SK-N-SH (cell line): ENCODE results near the gene NCF4. TPM values are rescaled to one million over a fixed set of nuclear protein-coding genes. Genes with fewer than 3 reads are reported as not detected.

ENCODE experiments used
- CTCF ChIA-PET: fragments of 300-600, 350-600 bp; formaldehyde crosslinking; extraction: SDS; loops from one replicate; lab custom pipeline; 2021; lab: Yijun Ruan, JAX
- POLR2A ChIA-PET: fragments of 350-600 bp; sonication (Branson Sonifier 250); formaldehyde crosslinking; extraction: SDS; loops from one replicate; lab custom pipeline; 2020; ENCODE audit warnings: antibody characterized with exemption, inconsistent platforms; lab: Yijun Ruan, JAX
- DNase-seq: peaks from one replicate; pipeline ENCODE4 v3.0.0; 2012
- H2AFZ ChIP-seq: fragments of 200-600 bp; sonication (generic); 2 replicates; pipeline ENCODE4 v1.8.1; 2016; ENCODE audit warnings: antibody characterized with exemption, mild to moderate bottlenecking, low read depth
- H3F3A ChIP-seq: fragments of 200-600 bp; sonication (generic); replicated peaks from 2 replicates; pipeline ENCODE3; 2016; ENCODE audit warnings: antibody characterized with exemption, mild to moderate bottlenecking; ENCODE audit not compliant: insufficient read depth
- H3K27ac ChIP-seq, 2 experiments: fragments of 200-500 bp in 1 of 2; fragments of 200-600 bp in 1 of 2; sonication (Bioruptor generic) in 1 of 2; sonication (generic), shearing (Covaris generic) in 1 of 2; 2 replicates each; pipeline versions ENCODE4 v1.5.1 to v1.6.1; 2014 to 2016; ENCODE audit warnings: low read depth in 2 of 2, inconsistent platforms in 1 of 2, low read length in 1 of 2, mild to moderate bottlenecking in 1 of 2, mixed read lengths in 1 of 2
- H3K27me3 ChIP-seq: fragments of 200-600 bp; sonication (generic), shearing (Covaris generic); 2 replicates; pipeline ENCODE4 v1.6.1; 2016; ENCODE audit warnings: mixed run types; ENCODE audit not compliant: insufficient read depth
- H3K36me3 ChIP-seq, 2 experiments: fragments of 200-500 bp in 1 of 2; fragments of 200-600 bp in 1 of 2; sonication (Bioruptor generic) in 1 of 2; sonication (generic) in 1 of 2; replicated peaks in 1 of 2; 2 replicates each; pipeline versions ENCODE3 to v1.5.1; 2014 to 2016; ENCODE audit warnings: low read length in 1 of 2, mild to moderate bottlenecking in 1 of 2; ENCODE audit not compliant: insufficient read depth in 2 of 2, control insufficient read depth in 1 of 2
- H3K4me1 ChIP-seq, 2 experiments: fragments of 200-500 bp in 1 of 2; fragments of 200-600 bp in 1 of 2; sonication (Bioruptor generic) in 1 of 2; sonication (generic), shearing (Covaris generic) in 1 of 2; 2 replicates each; pipeline versions ENCODE4 v1.5.1 to v1.6.1; 2014 to 2016; ENCODE audit warnings: low read depth in 1 of 2, low read length in 1 of 2, mixed run types in 1 of 2; ENCODE audit not compliant: insufficient read depth in 2 of 2, control insufficient read depth in 1 of 2
- H3K4me2 ChIP-seq: fragments of 200-600 bp; sonication (generic), shearing (Covaris generic); 2 replicates; pipeline ENCODE4 v1.6.1; 2017; ENCODE audit warnings: mixed run types
- H3K4me3 ChIP-seq, 2 experiments: fragments of 200-500 bp in 1 of 2; fragments of 200-600 bp in 1 of 2; sonication (Bioruptor generic) in 1 of 2; sonication (generic), shearing (Covaris generic) in 1 of 2; 2 replicates each; pipeline versions ENCODE4 v1.5.1 to v1.8.1; 2014 to 2016; ENCODE audit warnings: low read depth in 2 of 2, inconsistent platforms in 1 of 2, low read length in 1 of 2, mild to moderate bottlenecking in 1 of 2, mixed read lengths in 1 of 2, moderate library complexity in 1 of 2
- H3K79me2 ChIP-seq: fragments of 200-600 bp; sonication (generic); 2 replicates; pipeline ENCODE4 v1.8.1; 2017; ENCODE audit warnings: mild to moderate bottlenecking; ENCODE audit not compliant: insufficient read depth
- H3K9ac ChIP-seq: fragments of 200-600 bp; sonication (generic); 2 replicates; pipeline ENCODE4 v1.6.1; 2017; ENCODE audit warnings: mixed run types
- H3K9me2 ChIP-seq: fragments of 200-600 bp; sonication (generic); 2 replicates; pipeline ENCODE4 v1.6.1; 2017; ENCODE audit warnings: mixed run types
- H3K9me3 ChIP-seq: fragments of 200-600 bp; sonication (generic); 2 replicates; pipeline ENCODE4 v1.6.1; 2017; ENCODE audit warnings: mixed run types, mild to moderate bottlenecking, moderate library complexity
- H4K20me1 ChIP-seq: fragments of 200-600 bp; sonication (generic); 2 replicates; pipeline ENCODE4 v1.6.1; 2017; ENCODE audit warnings: mild to moderate bottlenecking, mixed run types; ENCODE audit not compliant: insufficient read depth
- ELF1 ChIP-seq: IDR thresholded peaks from 2 replicates; pipeline ENCODE4 v1.4.0; 2012
- EP300 ChIP-seq, 2 experiments: IDR thresholded peaks; 2 replicates each; pipeline versions ENCODE4 v1.4.0 to v1.6.1; 2012; ENCODE audit warnings: borderline replicate concordance in 1 of 2, low read depth in 1 of 2, low read length in 1 of 2
- GATA2 ChIP-seq: sonication (generic); formaldehyde crosslinking; IDR thresholded peaks from 2 replicates; pipeline ENCODE4 v1.5.0; 2020; ENCODE audit warnings: mild to moderate bottlenecking, missing genetic modification reagents
- JUND ChIP-seq: IDR thresholded peaks from 2 replicates; pipeline ENCODE4 v1.4.0; 2012
- MXI1 ChIP-seq: IDR thresholded peaks from 2 replicates; pipeline ENCODE4 v1.6.1; 2012; ENCODE audit warnings: mild to moderate bottlenecking, low read depth, low read length, improper control_type of control experiment
- POLR2AphosphoS5 ChIP-seq: IDR thresholded peaks from 2 replicates; pipeline ENCODE4 v1.6.1; 2012; ENCODE audit warnings: low read depth, low read length
- RCOR1 ChIP-seq: fragments of 150-350 bp; IDR thresholded peaks from 2 replicates; pipeline ENCODE4 v1.6.1; 2017; ENCODE audit warnings: antibody characterized with exemption, low read length
- RFX5 ChIP-seq: IDR thresholded peaks from 2 replicates; pipeline ENCODE4 v1.6.1; 2012; ENCODE audit warnings: mild to moderate bottlenecking, improper control_type of control experiment, low read length
- SMC3 ChIP-seq: IDR thresholded peaks from 2 replicates; pipeline ENCODE4 v1.6.1; 2012; ENCODE audit warnings: low read depth, low read length, improper control_type of control experiment
- ZBTB33 ChIP-seq: IDR thresholded peaks from 2 replicates; pipeline ENCODE4 v1.4.0; 2012; ENCODE audit warnings: low read depth, borderline replicate concordance
- WGBS: methylation state at CpG from one replicate; pipeline ENCODE4 v1.1.6; 2017; ENCODE audit warnings: low lambda C conversion rate; 5-methylcytosine and 5-hydroxymethylcytosine counted together
- polyA plus RNA-seq, 3 experiments: library from polyadenylated mRNA; depleted of rRNA; stranded (reverse); fragments of >200 nt; gene quantifications; 2 replicates each; pipeline ENCODE4 v1.2.3, GENCODE V29; 2012

Gene NCF4
- polyA plus RNA-seq, 1 of the 3 experiments (the other 2 are of a cell fraction), result not detected

DNA sequence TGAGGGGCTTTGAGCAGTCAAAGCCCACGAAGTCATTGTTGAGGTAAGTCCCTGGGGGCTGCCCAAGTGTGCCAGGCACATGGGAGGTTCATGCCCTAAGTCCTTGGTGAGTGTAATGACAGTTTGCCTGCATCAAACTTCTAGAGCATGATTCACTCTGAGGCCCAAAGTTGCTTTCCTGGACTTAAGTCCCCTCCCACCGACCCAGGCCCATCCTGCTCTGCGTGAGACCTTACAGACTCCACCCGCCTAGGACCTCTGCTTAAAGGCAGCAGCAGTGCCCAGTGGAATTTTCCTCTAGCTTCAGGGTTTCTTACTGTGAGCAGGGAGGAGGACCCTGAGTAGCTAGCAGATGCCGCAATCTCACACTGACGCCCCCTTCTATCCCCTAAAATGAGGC lies 38.2 kb upstream of the NCF4 start:
- no peaks in the 10 kb centered on the region for H3F3A ChIP-seq
- H2AFZ ChIP-seq, result no peak overlapping the region
- CTCF ChIA-PET, result interaction anchor here (0.7 to 1.8 kb wide), 3 partner anchors 9 to 34 kb away, joined by 3 to 14 read pairs (median 3); no protein-coding TSS in a partner anchor
- H3K4me2 ChIP-seq, result no peak overlapping the region
- no peak for TF ChIP-seq EP300 (IDR thresholded peaks at IDR 0.05; ENCODE audit: borderline replicate concordance in 1 of 2, low read depth in 1 of 2, low read length in 1 of 2)
- POLR2A ChIA-PET, result no interaction called here
- H3K4me1 ChIP-seq, result no peaks in the 10 kb centered on the region
- no peaks in the 10 kb centered on the region for H3K9me2 ChIP-seq
- H3K4me3 ChIP-seq, result no peak overlapping the region
- H3K9ac ChIP-seq, result no peak overlapping the region
- no peaks in the 10 kb centered on the region for H3K79me2 ChIP-seq
- peaks cover 25% of the 10 kb centered on the region for H3K27me3 ChIP-seq
- no peak for DNase-seq
- H3K27ac ChIP-seq, result no peak overlapping the region
- WGBS, result 64% methylated on average over 6 of the region's 6 CpGs
- no peaks in the 10 kb centered on the region for H3K9me3 ChIP-seq
- H4K20me1 ChIP-seq, result no peaks in the 10 kb centered on the region
- H3K36me3 ChIP-seq, result no peaks in the 10 kb centered on the region

DNA sequence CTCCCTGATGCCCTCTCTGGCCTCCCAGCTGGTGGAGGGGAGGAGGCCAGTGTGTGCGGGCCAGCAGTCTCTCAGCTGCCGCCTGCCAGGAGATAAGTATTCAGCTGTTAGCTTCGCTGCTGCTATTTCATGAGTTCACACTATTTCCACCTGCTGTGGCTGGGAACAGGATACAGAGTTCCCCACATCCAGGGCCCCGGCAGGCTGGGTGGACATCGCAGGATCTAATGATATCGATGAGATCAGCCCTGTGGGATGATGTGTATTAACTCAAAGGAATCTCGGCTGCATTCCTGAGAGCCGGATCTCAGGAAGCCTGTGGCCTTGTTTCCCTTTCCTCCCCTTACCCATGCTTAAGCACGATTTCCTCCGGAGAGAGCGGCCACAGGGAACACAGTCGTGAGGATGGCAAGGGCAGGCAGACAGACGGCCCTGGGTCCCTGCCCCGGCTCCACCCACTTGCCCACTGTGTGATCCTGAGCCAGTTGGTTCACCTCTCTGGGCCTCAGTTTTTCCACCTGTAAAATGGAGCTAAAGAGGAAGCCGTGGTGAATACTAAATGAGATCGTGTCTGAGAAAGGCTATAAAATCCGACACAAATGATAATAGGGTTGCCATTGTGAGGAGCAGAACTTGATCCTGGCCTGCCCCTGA lies 37.5 kb upstream of the NCF4 start:
- ChIA-PET CTCF (interaction anchor here (1.1 to 1.8 kb wide), 2 partner anchors 8 to 33 kb away, joined by 3 to 14 read pairs; no protein-coding TSS in a partner anchor), POLR2A (no interaction called here)
- 56% methylated on average over 17 of the region's 17 CpGs for WGBS
- Histone ChIP-seq H4K20me1 (no peaks in the 10 kb centered on the region), H3K36me3 (no peaks in the 10 kb centered on the region), H3K9ac (no peak overlapping the region), H3F3A (no peaks in the 10 kb centered on the region), H3K9me3 (no peaks in the 10 kb centered on the region), H2AFZ (no peak overlapping the region), H3K4me1 (no peaks in the 10 kb centered on the region), H3K27ac (no peak overlapping the region), H3K9me2 (no peaks in the 10 kb centered on the region), H3K79me2 (no peaks in the 10 kb centered on the region), H3K4me2 (no peak overlapping the region), H3K27me3 (peaks cover 19% of the 10 kb centered on the region), H3K4me3 (no peak overlapping the region)
- DNase-seq, result no peak
- no peak for TF ChIP-seq JUND
- TF ChIP-seq POLR2AphosphoS5, result no peak
- TF ChIP-seq MXI1, result no peak
- no peak for TF ChIP-seq RFX5
- TF ChIP-seq RCOR1, result no peak
- TF ChIP-seq SMC3, result no peak

- Histone ChIP-seq H3K27ac (no peak overlapping the region), H3K79me2 (no peaks in the 10 kb centered on the region), H4K20me1 (no peaks in the 10 kb centered on the region), H3K9me3 (no peaks in the 10 kb centered on the region), H3F3A (no peaks in the 10 kb centered on the region), H3K4me2 (no peak overlapping the region), H2AFZ (no peak overlapping the region), H3K4me1 (no peaks in the 10 kb centered on the region), H3K9ac (no peak overlapping the region), H3K4me3 (no peak overlapping the region), H3K27me3 (peaks cover 13% of the 10 kb centered on the region), H3K36me3 (no peaks in the 10 kb centered on the region), H3K9me2 (no peaks in the 10 kb centered on the region)
- CTCF ChIA-PET, result no interaction called here
- POLR2A ChIA-PET, result no interaction called here
- no peak for TF ChIP-seq ELF1
- no peak for TF ChIP-seq GATA2 (CRISPR knock-in tag)
- no peak for TF ChIP-seq POLR2AphosphoS5
- no peak for TF ChIP-seq ZBTB33
- WGBS, result 53% methylated on average over 2 of the region's 2 CpGs
- no peak for DNase-seq
Observed at GRCh38 chr22:36824655-36825054, 36.2 kb upstream of the NCF4 start.
